GM12878 (cell line): ENCODE measurements around the gene JADE3. TPM values are rescaled to one million over a fixed set of nuclear protein-coding genes. Genes with fewer than 3 reads are reported as not detected.
A peak's percentile ranks its signal among the peaks of the same experiment; 100 is the strongest.
"Not testable (repeated sequence)": the region's sequence is repeated elsewhere in the genome, so short reads cannot be mapped to it uniquely, and the experiment has no call there.

Experiments
- ATAC-seq: fragments of 200-7000 bp; cut with Tn5 transposase; 3 replicates; pipeline ENCODE4 v1.9.1; 2020; ENCODE audit warnings: mild to moderate bottlenecking, moderate library complexity
- BruUV-seq: library from RNA; stranded (reverse); fragments of 400-500 nt; replicated peaks from 2 replicates; lab custom pipeline; 2021; lab: Mats Ljungman, UMichigan
- CTCF ChIA-PET: fragments of 300-600 bp; sonication (Branson Sonifier 250); formaldehyde crosslinking; extraction: SDS; loops from one replicate; lab custom pipeline; 2021; ENCODE audit warnings: inconsistent platforms; lab: Yijun Ruan, JAX
- POLR2A ChIA-PET: fragments of 350-600 bp; formaldehyde crosslinking; extraction: SDS; loops from one replicate; lab custom pipeline; 2021; ENCODE audit warnings: inconsistent platforms; lab: Charles Lee
- RAD21 ChIA-PET: fragments of 300-600 bp; sonication (Branson Sonifier 250); formaldehyde crosslinking; loops from one replicate; lab custom pipeline; 2023; ENCODE audit warnings: antibody characterized with exemption; ENCODE audit not compliant: unreplicated experiment; lab: Charles Lee
- SMC1A ChIA-PET: fragments of 300-600 bp; sonication (Branson Sonifier 250); formaldehyde crosslinking; loops from one replicate; lab custom pipeline; 2023; ENCODE audit not compliant: unreplicated experiment, uncharacterized antibody; lab: Charles Lee
- DNase-seq: peaks from one replicate; pipeline ENCODE4 v3.0.0-alpha.2; 2011; ENCODE audit warnings: low read depth, low spot score
- FAIRE-seq: peaks from 3 replicates; lab custom pipeline; 2011; peaks lifted over from hg19 to GRCh38; lab: Jason Lieb, UNC
- H2AFZ ChIP-seq: 2 replicates; pipeline ENCODE4 v1.6.0; 2011; ENCODE audit warnings: low read depth, low read length, control low read depth; ENCODE audit not compliant: control insufficient read depth
- H3K27ac ChIP-seq: 2 replicates; pipeline ENCODE4 v1.5.1; 2011; ENCODE audit warnings: control low read depth; ENCODE audit not compliant: control insufficient read depth, insufficient read depth
- H3K27me3 ChIP-seq, 2 experiments: replicated peaks in 1 of 2; 2 replicates each; pipeline versions ENCODE4 v1.6.0 to v1.6.1; 2011; ENCODE audit warnings: low read length in 1 of 2; ENCODE audit not compliant: control insufficient read depth in 2 of 2, insufficient read depth in 2 of 2
- H3K36me3 ChIP-seq, 2 experiments: 2 replicates each; pipeline ENCODE4 v1.5.1; 2011; ENCODE audit warnings: low read length in 1 of 2; ENCODE audit not compliant: control insufficient read depth in 2 of 2, insufficient read depth in 2 of 2
- H3K4me1 ChIP-seq: 2 replicates; pipeline ENCODE4 v1.6.1; 2011; ENCODE audit warnings: mild to moderate bottlenecking, low read length, moderate library complexity, mixed read lengths; ENCODE audit not compliant: control insufficient read depth, insufficient read depth
- H3K4me2 ChIP-seq: 2 replicates; pipeline ENCODE4 v1.6.0; 2011; ENCODE audit warnings: control low read depth; ENCODE audit not compliant: control insufficient read depth, insufficient read depth
- H3K4me3 ChIP-seq: fragments of 200-600 bp; sonication (generic); 2 replicates; pipeline ENCODE4 v1.5.1; 2016
- H3K79me2 ChIP-seq: 2 replicates; pipeline ENCODE4 v1.6.0; 2011; ENCODE audit warnings: low read length; ENCODE audit not compliant: control insufficient read depth, insufficient read depth
- H3K9ac ChIP-seq: 2 replicates; pipeline ENCODE4 v1.8.0; 2011; ENCODE audit warnings: low read length, control low read depth, mixed read lengths; ENCODE audit not compliant: control insufficient read depth, insufficient read depth
- H3K9me3 ChIP-seq: replicated peaks from 3 replicates; pipeline ENCODE4 v1.5.1; 2011; ENCODE audit warnings: mild to moderate bottlenecking, low read length; ENCODE audit not compliant: control insufficient read depth, insufficient read depth
- H4K20me1 ChIP-seq: 2 replicates; pipeline ENCODE4 v1.6.0; 2011; ENCODE audit not compliant: control insufficient read depth, insufficient read depth
- BACH1 ChIP-seq: fragments of 450-650 bp; IDR thresholded peaks from 2 replicates; pipeline ENCODE4 v1.6.1; 2017; ENCODE audit warnings: mild to moderate bottlenecking, borderline replicate concordance
- CBX3 ChIP-seq: fragments of 200-600 bp; sonication (generic); IDR thresholded peaks from 2 replicates; pipeline ENCODE4 v1.6.1; 2016; ENCODE audit warnings: low read depth, borderline replicate concordance
- CHD1 ChIP-seq: IDR thresholded peaks from 2 replicates; pipeline ENCODE4 v1.6.1; 2012; ENCODE audit warnings: low read depth, low read length, improper control_type of control experiment
- MXI1 ChIP-seq: fragments of 150-350 bp; IDR thresholded peaks from 2 replicates; pipeline ENCODE4 v1.6.1; 2011; ENCODE audit warnings: low read depth, mild to moderate bottlenecking, inconsistent platforms, low read length, improper control_type of control experiment
- NFYA ChIP-seq: IDR thresholded peaks from 2 replicates; pipeline ENCODE4 v1.6.1; 2011; ENCODE audit warnings: low read depth, mild to moderate bottlenecking, low read length, improper control_type of control experiment, borderline replicate concordance
- PAX8 ChIP-seq: fragments of 450-650 bp; IDR thresholded peaks from 2 replicates; pipeline ENCODE4 v1.6.1; 2017; ENCODE audit warnings: mild to moderate bottlenecking, moderate library complexity
- SIN3A ChIP-seq: IDR thresholded peaks from 2 replicates; pipeline ENCODE4 v1.6.1; 2012; ENCODE audit warnings: low read depth, low read length, improper control_type of control experiment
- ZNF207 ChIP-seq: fragments of 450-650 bp; IDR thresholded peaks from 2 replicates; pipeline ENCODE4 v1.6.1; 2014; ENCODE audit warnings: antibody characterized with exemption, mild to moderate bottlenecking, borderline replicate concordance
- ZNF622 ChIP-seq: fragments of 450-650 bp; IDR thresholded peaks from 2 replicates; pipeline ENCODE4 v1.6.1; 2017; ENCODE audit warnings: mild to moderate bottlenecking, inconsistent platforms
- WGBS: methylation state at CpG from one replicate; pipeline ENCODE4 v1.1.6; 2016; ENCODE audit warnings: low lambda C conversion rate; ENCODE audit not compliant: insufficient replicate concordance, insufficient coverage; ENCODE audit errors: missing lambda C conversion rate; 5-methylcytosine and 5-hydroxymethylcytosine counted together
- in situ Hi-C: fragments of 300-500 bp; cut with MboI; formaldehyde crosslinking; loops from 9 replicates; pipeline ENCODE4 v1.14.3; 2018; ENCODE audit warnings: mixed read lengths
- intact Hi-C: fragments of 100-400 bp; cut with micrococcal nuclease; formaldehyde crosslinking; loops from one replicate; pipeline ENCODE4 v1.14.2; 2022; ENCODE audit not compliant: unreplicated experiment
- polyA plus RNA-seq, 11 experiments: library from polyadenylated mRNA; depleted of rRNA in 4 of 11; unstranded in 6 of 11; stranded (reverse) in 5 of 11; fragments of >200 nt; fragmentation: Nextera tagmentation in 4 of 11; fragmentation: Illumina TruSeq in 1 of 11; extraction: Ambion mirVana in 4 of 11; extraction: Trizol in 1 of 11; gene quantifications; 1 replicate in 1 of 11; 2 replicates in 10 of 11; pipeline versions ENCODE4 v1.2.1 to v1.2.3, GENCODE V29; 2011 to 2016; ENCODE audit warnings: inconsistent platforms in 2 of 11, missing spikeins in 2 of 11, low read depth in 1 of 11
- total RNA-seq, 4 experiments: library from RNA; depleted of rRNA in 3 of 4; stranded (reverse); fragments of >200 nt in 3 of 4; fragmentation: Illumina TruSeq in 1 of 4; extraction: Trizol in 1 of 4; gene quantifications; 2 replicates each; pipeline versions ENCODE4 v1.2.1 to v1.2.3, GENCODE V29; 2013 to 2021

JADE3 gene
- total and polyA plus RNA-seq, 10 of the 15 experiments (the other 5 are each of a cell fraction or from before 2014, with no cell fraction given) = 0.06 to 13.0 (median 0.65) TPM

- RAD21 ChIA-PET = interaction anchor here (3.1 kb wide), 1 partner anchor 9 kb away, joined by 11 read pairs; no protein-coding TSS in a partner anchor
These were observed 42.5 kb downstream of the JADE3 start for GRCh38 chrX:46954716-46955115.

GRCh38 chrX:46956589-46956988 lies 44.4 kb downstream of the JADE3 start:
- H3K9me3 ChIP-seq, H3K79me2 ChIP-seq, H3K4me2 ChIP-seq, RAD21 ChIA-PET, DNase-seq, ATAC-seq, H3K36me3 ChIP-seq, H4K20me1 ChIP-seq, BruUV-seq, H3K9ac ChIP-seq, H2AFZ ChIP-seq, in situ Hi-C loops, H3K27me3 ChIP-seq, intact Hi-C loops, CTCF ChIA-PET, FAIRE-seq, POLR2A ChIA-PET, H3K4me3 ChIP-seq, H3K27ac ChIP-seq: not testable (repeated sequence)
- H3K4me1 ChIP-seq = peaks cover 17% of the 10 kb centered on the region
- SMC1A ChIA-PET = interaction anchor here (0.5 kb wide), 1 partner anchor 50 kb away, joined by 3 read pairs; no protein-coding TSS in a partner anchor
- 57% methylated on average over 4 of the region's 4 CpGs for WGBS

More at GRCh38 chrX:46954716-46955115, 42.5 kb downstream of the JADE3 start:
- DNase-seq (no peak), FAIRE-seq (peak; percentile 49), ATAC-seq (no peak)
- TF ChIP-seq ZNF622 (no peak), PAX8 (no peak), BACH1 (no peak), CBX3 (no peak), MXI1 (no peak), NFYA (no peak), ZNF207 (no peak), SIN3A (no peak), CHD1 (no peak)
- H3K4me1 ChIP-seq = peaks cover 16% of the 10 kb centered on the region
- no peaks in the 10 kb centered on the region for H4K20me1 ChIP-seq
- CTCF ChIA-PET = interaction anchor here (0.9 to 1.0 kb wide), 3 partner anchors 8 to 268 kb away, joined by 3 read pairs; no protein-coding TSS in a partner anchor
- SMC1A ChIA-PET = interaction anchor here (0.9 to 4.0 kb wide), 4 partner anchors 8 to 28 kb away, joined by 3 to 23 read pairs (median 3); no protein-coding TSS in a partner anchor
- intact Hi-C loops (no loop called here), in situ Hi-C loops (no loop called here)
- no peaks in the 10 kb centered on the region; a peak in 1 of 4 replicates for H3K27me3 ChIP-seq
- H3K9me3 ChIP-seq = no peaks in the 10 kb centered on the region
- H3K4me2 ChIP-seq = no peak overlapping the region
- no peak overlapping the region for H3K4me3 ChIP-seq
- POLR2A ChIA-PET = interaction anchor here (1.4 kb wide), 1 partner anchor 9 kb away, joined by 3 read pairs; no protein-coding TSS in a partner anchor
- H2AFZ ChIP-seq = no peak overlapping the region
- 40% methylated on average over 2 of the region's 2 CpGs for WGBS
- no peak overlapping the region for H3K27ac ChIP-seq
- no TSS peak for BruUV-seq
- no peaks in the 10 kb centered on the region; the same call in 1 of the 2 replicates for H3K79me2 ChIP-seq
- no peak overlapping the region for H3K9ac ChIP-seq
- no peaks in the 10 kb centered on the region for H3K36me3 ChIP-seq
